Measurements from ENCODE around the gene ERG28.

- no peak for TF ChIP-seq CTCF (IDR thresholded peaks at IDR 0.05)
- TF ChIP-seq POLR2A (IDR thresholded peaks at IDR 0.05): no peak
Observed at GRCh38 chr14:75658957-75659356, 1.7 kb downstream of the ERG28 start.

All from heart left ventricle (tissue), 13 donors.